Nephron (organoid): ENCODE results near the gene BCLAF3.

Source experiments
- H3K27ac Mint-ChIP-seq, 3 experiments: 2 replicates each; pipeline ENCODE4 v1.8.0; 2020; ENCODE audit warnings: mixed read lengths in 3 of 3, mild to moderate bottlenecking in 2 of 3, moderate library complexity in 1 of 3
- H3K27me3 Mint-ChIP-seq: 2 replicates; pipeline ENCODE4 v1.8.0; 2021; ENCODE audit warnings: low read depth, mild to moderate bottlenecking, moderate library complexity, mixed read lengths
- H3K36me3 Mint-ChIP-seq: 2 replicates; pipeline ENCODE4 v1.8.0; 2020; ENCODE audit warnings: low read depth, mixed read lengths
- H3K4me1 Mint-ChIP-seq: 2 replicates; pipeline ENCODE4 v1.8.0; 2020; ENCODE audit warnings: mixed read lengths
- H3K4me3 Mint-ChIP-seq, 3 experiments: 2 replicates each; pipeline ENCODE4 v1.8.0; 2020; ENCODE audit warnings: mild to moderate bottlenecking in 3 of 3, mixed read lengths in 3 of 3, moderate library complexity in 2 of 3
- H3K9me3 Mint-ChIP-seq: 2 replicates; pipeline ENCODE4 v1.8.0; 2020; ENCODE audit warnings: mixed read lengths
- CTCF ChIP-seq, 3 experiments: fragments of 200-600 bp; sonication (generic); IDR thresholded peaks; one replicate each; pipeline ENCODE4 v1.5.0; 2021; ENCODE audit warnings: antibody characterized with exemption in 3 of 3; ENCODE audit not compliant: unreplicated experiment in 3 of 3

The BCLAF3 gene

GRCh38 chrX:19990556-19991349 is at the start of gene BCLAF3:
Gene BCLAF3, minus strand, starts transcription at chrX:19991061. Its CDS starts 20,797 bp downstream, at chrX:19970264.
- Mint-ChIP-seq H3K9me3 (peaks cover 21% of the 10 kb centered on the region), H3K27ac (peak within 1 kb of the TSS; percentile 28 to 94 (median 65)), H3K4me1 (peaks cover 4% of the 10 kb centered on the region), H3K27me3 (no peaks in the 10 kb centered on the region), H3K36me3 (peaks cover 5% of the 10 kb centered on the region), H3K4me3 (peak within 1 kb of the TSS; percentile 81 to 93 (median 90))
- TF ChIP-seq CTCF (IDR thresholded peaks at IDR 0.05; ENCODE audit: unreplicated experiment in 3 of 3) = peak; percentile 64 to 85 (median 72)

- no peak for TF ChIP-seq CTCF (IDR thresholded peaks at IDR 0.05; ENCODE audit: unreplicated experiment in 3 of 3)
- H3K4me1 Mint-ChIP-seq = no peaks in the 10 kb centered on the region
- H3K27ac Mint-ChIP-seq = no peak overlapping the region
- H3K4me3 Mint-ChIP-seq = no peak overlapping the region
- H3K27me3 Mint-ChIP-seq = no peaks in the 10 kb centered on the region
- H3K9me3 Mint-ChIP-seq = peaks cover 9% of the 10 kb centered on the region
- no peaks in the 10 kb centered on the region for H3K36me3 Mint-ChIP-seq
These were observed 48.1 kb upstream of the BCLAF3 start for GRCh38 chrX:20038966-20039365.

GRCh38 chrX:20037186-20037585 is 46.3 kb upstream of the BCLAF3 start:
- H3K9me3 Mint-ChIP-seq = peaks cover 15% of the 10 kb centered on the region
- no peak for TF ChIP-seq CTCF (IDR thresholded peaks at IDR 0.05; ENCODE audit: unreplicated experiment in 3 of 3)
- H3K27ac Mint-ChIP-seq = no peak overlapping the region
- no peak overlapping the region for H3K4me3 Mint-ChIP-seq
- no peaks in the 10 kb centered on the region for H3K36me3 Mint-ChIP-seq
- no peaks in the 10 kb centered on the region for H3K4me1 Mint-ChIP-seq
- no peaks in the 10 kb centered on the region for H3K27me3 Mint-ChIP-seq

GRCh38 chrX:20032201-20032600 is 41.3 kb upstream of the BCLAF3 start:
- H3K9me3 Mint-ChIP-seq = peaks cover 11% of the 10 kb centered on the region
- no peaks in the 10 kb centered on the region for H3K36me3 Mint-ChIP-seq
- no peak overlapping the region for H3K4me3 Mint-ChIP-seq
- TF ChIP-seq CTCF (IDR thresholded peaks at IDR 0.05; ENCODE audit: unreplicated experiment in 3 of 3) = no peak
- no peaks in the 10 kb centered on the region for H3K27me3 Mint-ChIP-seq
- no peak overlapping the region for H3K27ac Mint-ChIP-seq
- H3K4me1 Mint-ChIP-seq = no peaks in the 10 kb centered on the region

- H3K36me3 Mint-ChIP-seq = no peaks in the 10 kb centered on the region
- TF ChIP-seq CTCF (IDR thresholded peaks at IDR 0.05; ENCODE audit: unreplicated experiment in 3 of 3) = no peak
- H3K27ac Mint-ChIP-seq = peak overlapping the region in 1 of 3 experiments; percentile 73
- H3K4me3 Mint-ChIP-seq = no peak overlapping the region
- H3K4me1 Mint-ChIP-seq = no peaks in the 10 kb centered on the region
- no peaks in the 10 kb centered on the region for H3K27me3 Mint-ChIP-seq
- peaks cover 13% of the 10 kb centered on the region for H3K9me3 Mint-ChIP-seq
These were observed 38.9 kb upstream of the BCLAF3 start for GRCh38 chrX:20029728-20030127.

- no peaks in the 10 kb centered on the region for H3K4me1 Mint-ChIP-seq
- TF ChIP-seq CTCF (IDR thresholded peaks at IDR 0.05; ENCODE audit: unreplicated experiment in 3 of 3) = no peak
These were observed 37.7 kb upstream of the BCLAF3 start for GRCh38 chrX:20028588-20028987.

More at GRCh38 chrX:20028588-20028987, 37.7 kb upstream of the BCLAF3 start:
- H3K27me3 Mint-ChIP-seq = no peaks in the 10 kb centered on the region
- H3K36me3 Mint-ChIP-seq = no peaks in the 10 kb centered on the region
- H3K4me3 Mint-ChIP-seq = no peak overlapping the region
- peaks cover 15% of the 10 kb centered on the region for H3K9me3 Mint-ChIP-seq
- no peak overlapping the region for H3K27ac Mint-ChIP-seq
